Activated T-cell treated with anti-CD3 and anti-CD28 coated beads for 48 hours (primary cell): Measurements from ENCODE around the gene CYTH3.

Source experiments
- DNase-seq: peaks from one replicate; pipeline ENCODE4 v3.0.0-alpha.2; 2020; ENCODE audit warnings: low read depth

The CYTH3 gene

GRCh38 chr7:6256677-6257535 lies 15.5 kb downstream of the CYTH3 start:
- DNase-seq = no peak

GRCh38 chr7:6256109-6256483 lies 16.3 kb downstream of the CYTH3 start:
- no peak for DNase-seq

- DNase-seq = no peak
These were observed 17.6 kb downstream of the CYTH3 start for GRCh38 chr7:6254866-6255265.

- no peak for DNase-seq
These were observed 19.7 kb downstream of the CYTH3 start for GRCh38 chr7:6252748-6253147.

GRCh38 chr7:6252341-6252746 lies 20.1 kb downstream of the CYTH3 start:
- DNase-seq = no peak

- DNase-seq = no peak
These were observed 20.8 kb downstream of the CYTH3 start for GRCh38 chr7:6251653-6252052.

GRCh38 chr7:6250364-6250833 lies 22.0 kb downstream of the CYTH3 start:
- no peak for DNase-seq

GRCh38 chr7:6249043-6249442 lies 23.4 kb downstream of the CYTH3 start:
- no peak for DNase-seq

GRCh38 chr7:6248581-6248980 lies 23.8 kb downstream of the CYTH3 start:
- no peak for DNase-seq

GRCh38 chr7:6246251-6246917 lies 26.0 kb downstream of the CYTH3 start:
- DNase-seq = no peak

GRCh38 chr7:6244021-6244420 lies 28.4 kb downstream of the CYTH3 start:
- no peak for DNase-seq

GRCh38 chr7:6243168-6243567 lies 29.3 kb downstream of the CYTH3 start:
- no peak for DNase-seq

- DNase-seq = no peak
These were observed 29.9 kb downstream of the CYTH3 start for GRCh38 chr7:6242561-6242960.

- DNase-seq = no peak
These were observed 30.8 kb downstream of the CYTH3 start for GRCh38 chr7:6241607-6241973.

- no peak for DNase-seq
These were observed 34.0 kb downstream of the CYTH3 start for GRCh38 chr7:6238309-6238925.

GRCh38 chr7:6237730-6238129 lies 34.7 kb downstream of the CYTH3 start:
- no peak for DNase-seq

GRCh38 chr7:6237011-6237410 lies 35.4 kb downstream of the CYTH3 start:
- no peak for DNase-seq

- DNase-seq = no peak
These were observed 37.2 kb downstream of the CYTH3 start for GRCh38 chr7:6235029-6235871.

- no peak for DNase-seq
These were observed 38.0 kb downstream of the CYTH3 start for GRCh38 chr7:6234384-6234783.

- DNase-seq = no peak
These were observed 39.9 kb downstream of the CYTH3 start for GRCh38 chr7:6232534-6232933.

GRCh38 chr7:6232116-6232515 lies 40.3 kb downstream of the CYTH3 start:
- no peak for DNase-seq

- no peak for DNase-seq
These were observed 41.2 kb downstream of the CYTH3 start for GRCh38 chr7:6231184-6231583.
